IPS-NIHi7 (cell line): ENCODE results near the gene M1AP.

Source experiments
- DNase-seq: peaks from one replicate; pipeline ENCODE4 v3.0.0; 2012; ENCODE audit warnings: mixed read lengths; ENCODE audit errors: extremely low spot score

The M1AP gene

DNA sequence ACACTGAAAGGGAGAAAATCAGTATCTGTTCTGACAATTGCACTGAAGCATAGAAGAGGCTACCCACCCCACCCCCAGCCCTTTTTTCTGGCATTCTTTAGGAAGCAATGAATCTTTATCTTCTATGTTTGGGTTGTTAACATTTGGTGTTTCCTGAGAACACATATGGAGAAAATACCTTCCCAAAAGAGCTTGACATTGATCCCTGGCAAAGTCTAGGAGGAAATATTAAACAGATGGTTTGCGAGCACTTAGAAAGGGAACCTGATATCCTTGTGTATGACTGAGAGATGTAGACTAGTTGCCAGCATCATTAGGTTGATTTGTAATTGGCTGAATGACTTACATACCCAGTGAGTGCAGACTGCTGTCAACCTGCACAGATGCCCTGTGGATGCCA is 50.7 kb downstream of the M1AP start:
- no peak for DNase-seq

DNA sequence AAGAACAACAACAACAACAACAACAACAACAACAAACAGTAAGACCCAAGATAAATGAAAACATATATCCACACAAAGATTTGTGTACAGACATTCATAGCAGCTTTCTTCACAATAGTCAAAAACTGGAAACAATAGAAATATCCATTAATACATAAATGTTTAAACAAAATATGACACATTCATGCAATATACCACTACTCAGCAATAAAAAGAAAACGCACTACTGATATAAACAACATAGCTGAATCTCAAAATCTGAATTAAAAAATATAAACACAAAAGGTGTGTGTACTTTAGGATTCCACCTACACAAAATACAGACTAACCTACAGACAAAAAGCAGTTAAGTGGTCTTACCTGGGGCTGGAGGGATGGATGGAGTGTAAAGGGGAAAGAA is 51.5 kb downstream of the M1AP start:
- DNase-seq: no peak

DNA sequence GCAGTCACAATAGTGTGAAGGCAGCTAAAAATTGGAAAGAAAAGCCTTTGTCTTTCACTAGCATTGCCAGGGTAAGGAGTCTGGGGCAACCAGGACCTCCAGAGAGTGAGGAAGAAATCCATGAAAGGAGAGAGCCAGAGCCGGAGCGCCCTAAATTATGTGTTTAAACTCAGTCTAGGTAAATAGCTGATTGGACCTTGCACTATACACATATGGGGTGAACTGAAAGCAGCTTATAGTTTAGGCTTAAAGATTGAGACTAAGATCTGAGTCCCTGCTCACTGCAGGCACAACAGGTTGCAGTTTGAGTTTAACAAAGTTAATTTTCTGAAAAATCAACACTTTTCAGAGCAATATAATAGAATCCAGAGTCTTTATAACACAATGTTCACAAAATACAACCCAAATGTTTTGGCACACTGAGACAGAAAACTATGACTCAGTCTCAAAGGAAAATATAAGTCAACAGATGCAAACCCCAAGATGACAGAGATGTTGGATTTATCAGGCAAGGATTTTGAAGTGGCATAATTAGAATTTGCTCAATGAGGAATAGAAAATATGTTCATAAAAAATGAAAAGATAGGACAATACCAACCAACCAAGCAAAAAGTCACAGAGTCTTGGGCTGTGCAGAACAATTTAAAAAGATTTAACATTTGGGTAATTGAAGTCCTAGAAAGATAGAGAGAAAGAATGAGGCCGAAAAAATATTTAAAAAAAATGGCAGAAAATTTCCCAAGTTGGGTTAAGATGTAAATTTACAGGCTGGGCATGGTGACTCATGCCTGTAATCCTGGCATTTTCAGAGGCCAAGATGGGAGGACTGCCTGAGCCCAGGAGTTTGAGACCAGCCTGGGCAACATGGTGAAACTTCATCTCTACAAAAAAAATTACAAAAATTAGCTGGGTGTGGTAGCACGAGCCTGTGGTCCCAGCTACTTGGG is 54.0 kb downstream of the M1AP start:
- no peak for DNase-seq

GRCh38 chr2:74588664-74589063 is 59.5 kb downstream of the M1AP start:
- DNase-seq: no peak

- peak; percentile 84 for DNase-seq
Observed at GRCh38 chr2:74587664-74588277, 60.4 kb downstream of the M1AP start.

DNA sequence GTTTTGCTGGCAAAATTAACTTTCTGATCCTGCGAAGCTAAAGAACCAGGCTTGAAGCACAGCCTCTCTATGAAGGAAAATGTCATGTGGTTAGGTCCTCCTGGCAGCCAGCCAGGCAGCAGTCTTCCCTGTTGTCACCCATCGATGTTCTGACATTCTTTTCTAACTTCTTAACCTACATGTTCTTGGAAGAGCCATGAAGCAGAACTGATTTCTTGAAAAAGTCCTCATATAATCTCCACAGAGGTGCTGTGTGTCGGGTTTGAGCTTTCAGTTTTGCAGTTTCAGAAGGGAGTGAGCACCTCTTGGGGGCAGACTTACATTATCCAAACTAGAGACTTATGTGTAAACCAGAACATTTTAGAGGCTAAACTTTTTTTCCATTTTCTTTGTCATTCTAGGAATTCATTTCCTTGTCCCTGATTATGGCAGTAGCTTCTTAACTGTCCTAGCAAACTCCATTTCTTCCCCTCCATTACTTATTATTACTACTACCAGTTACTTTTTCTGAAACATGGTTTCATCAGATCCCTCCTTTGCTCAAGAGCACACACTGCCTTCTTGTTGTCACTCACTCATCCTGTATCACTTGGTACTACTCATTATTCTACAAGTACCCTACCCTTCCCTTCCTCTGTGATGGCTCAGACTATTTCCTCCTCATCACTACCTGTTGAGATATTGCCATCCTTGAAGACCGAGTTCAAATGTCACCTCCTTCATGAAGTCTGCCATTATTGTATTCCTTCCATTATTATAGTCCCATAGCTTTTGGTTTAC is 62.5 kb downstream of the M1AP start:
- no peak for DNase-seq

GRCh38 chr2:74584088-74584645 is 64.0 kb downstream of the M1AP start:
- no peak for DNase-seq

DNA sequence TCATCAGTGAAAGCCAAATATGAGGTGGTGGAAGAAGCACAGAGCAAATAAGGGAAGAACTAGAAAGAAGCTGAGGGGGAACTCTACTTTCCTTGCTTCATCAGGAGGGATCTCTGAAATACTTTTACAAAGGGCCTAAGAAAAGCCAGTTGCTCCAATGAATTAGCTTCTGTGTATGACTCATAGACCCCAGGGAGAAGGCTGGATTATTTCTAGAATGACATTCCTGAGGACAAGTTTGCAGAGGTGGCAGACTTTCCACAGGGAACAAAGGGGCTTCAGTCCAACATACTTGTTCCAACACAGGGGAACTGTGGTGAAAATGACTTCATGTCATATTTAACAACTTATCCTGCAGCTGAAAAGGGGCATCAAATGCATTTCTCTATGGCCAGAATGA is 64.6 kb downstream of the M1AP start:
- peak; percentile 34 for DNase-seq

DNA sequence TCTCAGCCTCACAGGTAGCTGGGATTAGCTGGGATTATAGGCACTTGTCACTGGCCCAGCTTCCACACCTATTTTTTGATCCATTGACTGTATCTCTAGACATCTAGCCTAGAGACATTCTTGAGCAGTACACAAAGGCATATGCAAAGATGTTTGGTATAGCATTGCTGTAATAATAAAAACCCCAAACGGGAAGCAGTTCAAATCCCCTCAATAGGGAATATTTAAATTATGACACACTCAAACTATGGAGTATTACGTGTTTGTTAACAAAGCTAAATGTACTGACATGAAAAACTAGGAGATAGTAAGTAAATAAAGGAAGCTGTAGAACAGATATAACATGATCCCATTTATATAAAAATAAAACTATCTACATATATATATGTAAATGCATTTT is 65.9 kb downstream of the M1AP start:
- no peak for DNase-seq

GRCh38 chr2:74581463-74581862 is 66.7 kb downstream of the M1AP start:
- no peak for DNase-seq

GRCh38 chr2:74578408-74578807 is 69.7 kb downstream of the M1AP start:
- no peak for DNase-seq

- no peak for DNase-seq
Observed at GRCh38 chr2:74577448-74577847, 70.7 kb downstream of the M1AP start.

DNA sequence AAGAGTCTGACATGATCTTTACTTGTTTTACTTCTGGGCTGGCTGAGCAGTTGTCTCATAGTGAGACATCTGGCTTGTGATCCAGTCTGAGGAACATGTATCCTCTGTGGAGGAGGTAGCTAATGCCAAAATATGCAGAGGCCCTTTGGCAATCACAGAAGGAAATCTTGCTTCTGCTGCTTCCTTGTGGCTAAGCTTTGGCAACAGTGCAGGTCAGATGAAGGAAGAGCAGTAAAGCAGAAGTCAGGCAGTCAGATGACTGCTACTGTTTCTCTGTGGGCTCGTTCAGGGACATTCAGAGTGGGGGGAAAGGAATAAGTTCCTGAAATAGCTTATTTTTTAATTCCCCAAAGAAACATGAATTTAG is 71.3 kb downstream of the M1AP start:
- no peak for DNase-seq

- DNase-seq: no peak
Observed at GRCh38 chr2:74576211-74576862, 71.8 kb downstream of the M1AP start.

DNA sequence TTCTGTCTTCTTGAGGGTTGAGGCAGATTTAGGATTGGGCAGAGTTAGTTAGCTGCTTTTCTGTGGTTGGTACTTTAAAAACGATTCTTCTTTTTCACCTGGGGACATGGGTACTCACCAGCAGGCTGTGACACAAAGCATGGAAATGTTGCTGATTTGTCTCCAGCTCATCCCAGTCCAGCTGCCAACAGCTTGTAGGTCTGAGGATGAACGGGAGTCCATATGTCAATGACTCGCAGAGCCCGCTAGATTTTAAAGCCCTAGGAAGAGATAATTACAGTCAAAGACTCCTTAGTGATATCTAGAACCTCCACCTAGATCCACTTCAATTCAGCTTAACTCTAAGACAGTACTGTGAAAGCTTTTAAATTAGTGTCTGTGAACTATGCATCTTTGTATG is 72.8 kb downstream of the M1AP start:
- DNase-seq: no peak

- DNase-seq: no peak
Observed at GRCh38 chr2:74573747-74574562, 74.2 kb downstream of the M1AP start.

DNA sequence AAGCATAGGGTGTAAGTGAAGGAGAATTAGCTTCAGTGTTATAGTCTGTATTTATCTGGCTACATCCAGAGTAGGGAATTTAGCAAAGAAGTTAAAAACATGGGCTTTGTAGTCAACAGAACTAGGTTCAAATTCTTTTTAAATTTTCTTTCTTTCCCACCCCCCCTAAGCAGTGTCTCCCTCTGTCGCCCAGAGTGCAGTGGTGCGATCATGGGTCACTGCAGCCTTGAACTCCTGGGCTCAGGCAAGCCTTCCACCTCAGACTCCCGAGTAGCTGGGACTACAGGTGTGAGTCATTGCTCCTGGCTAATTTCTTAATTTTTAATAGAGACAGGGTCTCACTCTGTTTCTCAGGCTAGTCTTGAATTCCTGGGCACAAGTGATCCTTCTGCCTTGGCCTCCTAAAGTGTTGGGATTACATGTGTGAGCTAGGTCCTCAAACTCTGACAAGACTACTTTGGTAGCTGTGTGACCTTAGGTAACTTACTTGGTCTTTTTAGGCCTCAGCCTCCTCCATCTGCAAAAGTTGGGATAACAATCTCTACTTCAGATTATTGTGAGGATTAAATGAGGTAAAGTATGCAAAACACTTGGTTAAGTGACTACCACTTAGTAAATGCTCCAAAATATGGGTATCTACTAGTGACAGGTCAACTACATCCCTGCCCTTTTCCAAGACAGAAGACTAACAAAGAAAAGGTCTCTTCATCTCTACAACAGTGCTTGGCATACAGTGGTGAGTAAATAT is 75.8 kb downstream of the M1AP start:
- no peak for DNase-seq

- DNase-seq: no peak
Observed at GRCh38 chr2:74571058-74571457, 77.1 kb downstream of the M1AP start.

- no peak for DNase-seq
Observed at GRCh38 chr2:74569686-74570085, 78.4 kb downstream of the M1AP start.

GRCh38 chr2:74567881-74568280 is 80.2 kb downstream of the M1AP start:
- DNase-seq: no peak
